GM12878 (cell line): ENCODE measurements around the gene TM7SF3. TPM values are rescaled to one million over a fixed set of nuclear protein-coding genes. Genes with fewer than 3 reads are reported as not detected.

Source experiments
- ATAC-seq: fragments of 200-7000 bp; cut with Tn5 transposase; 3 replicates; pipeline ENCODE4 v1.9.1; 2020; ENCODE audit warnings: mild to moderate bottlenecking, moderate library complexity
- BruUV-seq: library from RNA; stranded (reverse); fragments of 400-500 nt; replicated peaks from 2 replicates; lab custom pipeline; 2021; lab: Mats Ljungman, UMichigan
- CTCF ChIA-PET: fragments of 300-600 bp; sonication (Branson Sonifier 250); formaldehyde crosslinking; extraction: SDS; loops from one replicate; lab custom pipeline; 2021; ENCODE audit warnings: inconsistent platforms; lab: Yijun Ruan, JAX
- POLR2A ChIA-PET: fragments of 350-600 bp; formaldehyde crosslinking; extraction: SDS; loops from one replicate; lab custom pipeline; 2021; ENCODE audit warnings: inconsistent platforms; lab: Charles Lee
- RAD21 ChIA-PET: fragments of 300-600 bp; sonication (Branson Sonifier 250); formaldehyde crosslinking; loops from one replicate; lab custom pipeline; 2023; ENCODE audit warnings: antibody characterized with exemption; ENCODE audit not compliant: unreplicated experiment; lab: Charles Lee
- SMC1A ChIA-PET: fragments of 300-600 bp; sonication (Branson Sonifier 250); formaldehyde crosslinking; loops from one replicate; lab custom pipeline; 2023; ENCODE audit not compliant: unreplicated experiment, uncharacterized antibody; lab: Charles Lee
- DNase-seq: peaks from one replicate; pipeline ENCODE4 v3.0.0-alpha.2; 2011; ENCODE audit warnings: low read depth, low spot score
- FAIRE-seq: peaks from 3 replicates; lab custom pipeline; 2011; peaks lifted over from hg19 to GRCh38; lab: Jason Lieb, UNC
- H2AFZ ChIP-seq: 2 replicates; pipeline ENCODE4 v1.6.0; 2011; ENCODE audit warnings: low read depth, low read length, control low read depth; ENCODE audit not compliant: control insufficient read depth
- H3K27ac ChIP-seq: 2 replicates; pipeline ENCODE4 v1.5.1; 2011; ENCODE audit warnings: control low read depth; ENCODE audit not compliant: control insufficient read depth, insufficient read depth
- H3K27me3 ChIP-seq, 2 experiments: replicated peaks in 1 of 2; 2 replicates each; pipeline versions ENCODE4 v1.6.0 to v1.6.1; 2011; ENCODE audit warnings: low read length in 1 of 2; ENCODE audit not compliant: control insufficient read depth in 2 of 2, insufficient read depth in 2 of 2
- H3K36me3 ChIP-seq, 2 experiments: 2 replicates each; pipeline ENCODE4 v1.5.1; 2011; ENCODE audit warnings: low read length in 1 of 2; ENCODE audit not compliant: control insufficient read depth in 2 of 2, insufficient read depth in 2 of 2
- H3K4me1 ChIP-seq: 2 replicates; pipeline ENCODE4 v1.6.1; 2011; ENCODE audit warnings: mild to moderate bottlenecking, low read length, moderate library complexity, mixed read lengths; ENCODE audit not compliant: control insufficient read depth, insufficient read depth
- H3K4me2 ChIP-seq: 2 replicates; pipeline ENCODE4 v1.6.0; 2011; ENCODE audit warnings: control low read depth; ENCODE audit not compliant: control insufficient read depth, insufficient read depth
- H3K4me3 ChIP-seq: fragments of 200-600 bp; sonication (generic); 2 replicates; pipeline ENCODE4 v1.5.1; 2016
- H3K79me2 ChIP-seq: 2 replicates; pipeline ENCODE4 v1.6.0; 2011; ENCODE audit warnings: low read length; ENCODE audit not compliant: control insufficient read depth, insufficient read depth
- H3K9ac ChIP-seq: 2 replicates; pipeline ENCODE4 v1.8.0; 2011; ENCODE audit warnings: low read length, control low read depth, mixed read lengths; ENCODE audit not compliant: control insufficient read depth, insufficient read depth
- H3K9me3 ChIP-seq: replicated peaks from 3 replicates; pipeline ENCODE4 v1.5.1; 2011; ENCODE audit warnings: mild to moderate bottlenecking, low read length; ENCODE audit not compliant: control insufficient read depth, insufficient read depth
- H4K20me1 ChIP-seq: 2 replicates; pipeline ENCODE4 v1.6.0; 2011; ENCODE audit not compliant: control insufficient read depth, insufficient read depth
- ATF7 ChIP-seq: fragments of 450-650 bp; IDR thresholded peaks from 2 replicates; pipeline ENCODE4 v1.6.1; 2016; ENCODE audit warnings: low read depth, mild to moderate bottlenecking
- CHD1 ChIP-seq: IDR thresholded peaks from 2 replicates; pipeline ENCODE4 v1.6.1; 2012; ENCODE audit warnings: low read depth, low read length, improper control_type of control experiment
- CTCF ChIP-seq, 3 experiments: IDR thresholded peaks in 2 of 3; conservative IDR thresholded peaks in 1 of 3; 2 replicates each; pipeline ENCODE4 v1.5.1; 2011; ENCODE audit warnings: low read depth in 3 of 3, low read length in 3 of 3, mild to moderate bottlenecking in 3 of 3, control low read depth in 2 of 3, moderate library complexity in 2 of 3, inconsistent platforms in 1 of 3, mixed read lengths in 1 of 3; ENCODE audit not compliant: control insufficient read depth in 2 of 3, insufficient read depth in 1 of 3; ENCODE audit errors: extremely low read depth in 1 of 3
- HDGF ChIP-seq: fragments of 450-650 bp; IDR thresholded peaks from 2 replicates; pipeline ENCODE4 v1.6.1; 2016; ENCODE audit warnings: antibody characterized with exemption
- MYC ChIP-seq: IDR thresholded peaks from 2 replicates; pipeline ENCODE4 v1.6.1; 2011; ENCODE audit warnings: mild to moderate bottlenecking, low read length, moderate library complexity, inconsistent platforms; ENCODE audit not compliant: insufficient read depth, insufficient replicate concordance, insufficient read length, severe bottlenecking
- PRDM15 ChIP-seq: fragments of 450-650 bp; formaldehyde crosslinking; IDR thresholded peaks from 2 replicates; pipeline ENCODE4 v1.4.0; 2020; ENCODE audit warnings: mild to moderate bottlenecking, moderate library complexity
- ZBTB33 ChIP-seq: fragments of 450-650 bp; IDR thresholded peaks from 2 replicates; pipeline ENCODE4 v1.6.1; 2017; ENCODE audit warnings: mild to moderate bottlenecking
- ZNF24 ChIP-seq: fragments of 450-650 bp; IDR thresholded peaks from 2 replicates; pipeline ENCODE4 v1.6.1; 2017; ENCODE audit warnings: antibody characterized with exemption, mild to moderate bottlenecking
- WGBS: methylation state at CpG from one replicate; pipeline ENCODE4 v1.1.6; 2016; ENCODE audit warnings: low lambda C conversion rate; ENCODE audit not compliant: insufficient replicate concordance, insufficient coverage; ENCODE audit errors: missing lambda C conversion rate; 5-methylcytosine and 5-hydroxymethylcytosine counted together
- in situ Hi-C: fragments of 300-500 bp; cut with MboI; formaldehyde crosslinking; loops from 9 replicates; pipeline ENCODE4 v1.14.3; 2018; ENCODE audit warnings: mixed read lengths
- intact Hi-C: fragments of 100-400 bp; cut with micrococcal nuclease; formaldehyde crosslinking; loops from one replicate; pipeline ENCODE4 v1.14.2; 2022; ENCODE audit not compliant: unreplicated experiment
- polyA plus RNA-seq, 11 experiments: library from polyadenylated mRNA; depleted of rRNA in 4 of 11; unstranded in 6 of 11; stranded (reverse) in 5 of 11; fragments of >200 nt; fragmentation: Nextera tagmentation in 4 of 11; fragmentation: Illumina TruSeq in 1 of 11; extraction: Ambion mirVana in 4 of 11; extraction: Trizol in 1 of 11; gene quantifications; 1 replicate in 1 of 11; 2 replicates in 10 of 11; pipeline versions ENCODE4 v1.2.1 to v1.2.3, GENCODE V29; 2011 to 2016; ENCODE audit warnings: inconsistent platforms in 2 of 11, missing spikeins in 2 of 11, low read depth in 1 of 11
- total RNA-seq, 4 experiments: library from RNA; depleted of rRNA in 3 of 4; stranded (reverse); fragments of >200 nt in 3 of 4; fragmentation: Illumina TruSeq in 1 of 4; extraction: Trizol in 1 of 4; gene quantifications; 2 replicates each; pipeline versions ENCODE4 v1.2.1 to v1.2.3, GENCODE V29; 2013 to 2021

Gene TM7SF3
- total and polyA plus RNA-seq, 10 of the 15 experiments (the other 5 are each of a cell fraction or from before 2014, with no cell fraction given), result 31.4 to 341 (median 74.8) TPM

GRCh38 chr12:27012239-27012981 lies 1.8 kb downstream of the TM7SF3 start (continued):
- TF ChIP-seq PRDM15 (CRISPR knock-in tag), result no peak
- TF ChIP-seq HDGF, result 0 out of 2 replicates have a peak, but pooled peaks have one; percentile 36
- TF ChIP-seq ZBTB33, result 0 out of 2 replicates have a peak, but pooled peaks have one; percentile 42

- no peak overlapping the region for H3K9ac ChIP-seq
- ChIA-PET POLR2A (interaction anchor here (0.6 to 2.7 kb wide), 6 partner anchors 13 to 212 kb away, joined by 3 to 9 read pairs (median 4); partner anchors contain the start of gene MED21), CTCF (interaction anchor here (0.6 to 15.9 kb wide), 25 partner anchors 7 to 375 kb away, joined by 3 to 294 read pairs (median 4); partner anchors contain the start of genes ITPR2 and MED21), SMC1A (interaction anchor here (0.7 to 6.2 kb wide), 21 partner anchors 7 to 377 kb away, joined by 3 to 56 read pairs (median 6); partner anchors contain the start of gene MED21), RAD21 (interaction anchor here (1.1 to 10.8 kb wide), 12 partner anchors 8 to 294 kb away, joined by 3 to 216 read pairs (median 7); partner anchors contain the start of gene ITPR2)
- DNase-seq (no peak), ATAC-seq (peak; percentile 6; the same call in 1 of the 3 replicates), FAIRE-seq (no peak)
- H3K9me3 ChIP-seq, result no peaks in the 10 kb centered on the region
- no peaks in the 10 kb centered on the region for H3K27me3 ChIP-seq
- in situ Hi-C loops (no loop called here), intact Hi-C loops (loop anchor here (5.0 kb wide), 1 partner anchor 278 kb away; no protein-coding TSS in a partner anchor)
- peaks cover 6% of the 10 kb centered on the region for H3K4me1 ChIP-seq
- WGBS, result 0% methylated on average over 1 of the region's 1 CpG
- H3K36me3 ChIP-seq, result no peaks in the 10 kb centered on the region
- no peak overlapping the region for H3K27ac ChIP-seq
- peak overlapping the region; percentile 50 for H3K4me3 ChIP-seq
- BruUV-seq, result no TSS peak
- no peak overlapping the region for H2AFZ ChIP-seq
- peak overlapping the region; percentile 63 for H3K4me2 ChIP-seq
- peaks cover 81% of the 10 kb centered on the region for H3K79me2 ChIP-seq
- H4K20me1 ChIP-seq, result no peaks in the 10 kb centered on the region
- TF ChIP-seq CTCF (IDR thresholded peaks at IDR 0.05 in 2 of 3, conservative IDR thresholded peaks at IDR 0.05 in 1 of 3; ENCODE audit: control insufficient read depth in 2 of 3, extremely low read depth in 1 of 3, insufficient read depth in 1 of 3, low read depth in 3 of 3, low read length in 3 of 3) (peak; percentile 16 to 54 (median 33); a peak in 5 of 6 replicates), ZNF24 (no peak), CHD1 (no peak), MYC (no peak), ATF7 (no peak)
These were observed 4.3 kb downstream of the TM7SF3 start for GRCh38 chr12:27009881-27010301.
